ENCODE results near the gene NDUFV2. TPM values are rescaled to one million over a fixed set of nuclear protein-coding genes. Genes with fewer than 3 reads are reported as not detected.

Gene NDUFV2
- total RNA-seq, 1 donor from 2014 or later, result 228 TPM

- Mint-ChIP-seq H3K4me1 (peaks cover 35% of the 10 kb centered on the region), H3K27ac (no peak overlapping the region), H3K36me3 (peaks cover 2% of the 10 kb centered on the region), H3K4me3 (no peak overlapping the region), H3K27me3 (ENCODE audit: insufficient read depth, low read depth) (peaks cover 3% of the 10 kb centered on the region), H3K9me3 (no peaks in the 10 kb centered on the region)
- Histone ChIP-seq H3K4me3 (no peak overlapping the region), H3K27me3 (no peaks in the 10 kb centered on the region), H3K4me2 (no peak overlapping the region), H3K79me2 (ENCODE audit: low read depth) (peaks cover 79% of the 10 kb centered on the region), H3K36me3 (no peaks in the 10 kb centered on the region), H4K20me1 (ENCODE audit: low read depth) (peaks cover 66% of the 10 kb centered on the region), H3K9me3 (ENCODE audit: low read depth) (no peaks in the 10 kb centered on the region), H3F3A (ENCODE audit: low read depth) (peaks cover 17% of the 10 kb centered on the region), H2AFZ (replicated peaks) (no peak overlapping the region), H3K4me1 (peaks cover 11% of the 10 kb centered on the region), H3K9ac (no peak overlapping the region), H3K27ac (no peak overlapping the region)
- no peak for DNase-seq (ENCODE audit: low spot score)
- TF ChIP-seq EZH2phosphoT487 (IDR thresholded peaks at IDR 0.05), result no peak
- no peak for TF ChIP-seq CTCF (IDR thresholded peaks at IDR 0.05)
- no peak for TF ChIP-seq EZH2 (IDR thresholded peaks at IDR 0.05)
These were observed 37.9 kb downstream of the NDUFV2 start for GRCh38 chr18:9140381-9140780.

GRCh38 chr18:9140984-9141383, 38.5 kb downstream of the NDUFV2 start:
- peaks cover 31% of the 10 kb centered on the region for H3K4me1 Mint-ChIP-seq
- H4K20me1 ChIP-seq (ENCODE audit: low read depth), result peaks cover 66% of the 10 kb centered on the region

GRCh38 chr18:9146224-9146623, 43.7 kb downstream of the NDUFV2 start:
- Mint-ChIP-seq H3K27me3 (ENCODE audit: insufficient read depth, low read depth) (no peaks in the 10 kb centered on the region), H3K4me1 (peaks cover 10% of the 10 kb centered on the region), H3K27ac (no peak overlapping the region), H3K36me3 (peaks cover 2% of the 10 kb centered on the region), H3K4me3 (no peak overlapping the region), H3K9me3 (no peaks in the 10 kb centered on the region)
- Histone ChIP-seq H2AFZ (replicated peaks) (no peak overlapping the region), H3K27ac (no peak overlapping the region), H4K20me1 (ENCODE audit: low read depth) (peaks cover 75% of the 10 kb centered on the region), H3K27me3 (no peaks in the 10 kb centered on the region), H3K4me3 (no peak overlapping the region), H3K4me1 (no peaks in the 10 kb centered on the region), H3K36me3 (no peaks in the 10 kb centered on the region), H3K9me3 (ENCODE audit: low read depth) (no peaks in the 10 kb centered on the region), H3K79me2 (ENCODE audit: low read depth) (peaks cover 100% of the 10 kb centered on the region), H3K4me2 (no peak overlapping the region), H3F3A (ENCODE audit: low read depth) (peaks cover 2% of the 10 kb centered on the region), H3K9ac (no peak overlapping the region)
- no peak for DNase-seq (ENCODE audit: low spot score)
- TF ChIP-seq EZH2 (IDR thresholded peaks at IDR 0.05), result no peak
- TF ChIP-seq CTCF (IDR thresholded peaks at IDR 0.05), result no peak
- no peak for TF ChIP-seq EZH2phosphoT487 (IDR thresholded peaks at IDR 0.05)

More at GRCh38 chr18:9140984-9141383, 38.5 kb downstream of the NDUFV2 start:
- Histone ChIP-seq H3K36me3 (no peaks in the 10 kb centered on the region), H3K9me3 (ENCODE audit: low read depth) (no peaks in the 10 kb centered on the region), H3K4me3 (no peak overlapping the region), H3K9ac (no peak overlapping the region), H3F3A (ENCODE audit: low read depth) (peaks cover 13% of the 10 kb centered on the region), H2AFZ (replicated peaks) (no peak overlapping the region), H3K4me2 (no peak overlapping the region), H3K79me2 (ENCODE audit: low read depth) (peaks cover 85% of the 10 kb centered on the region), H3K4me1 (peaks cover 7% of the 10 kb centered on the region), H3K27me3 (no peaks in the 10 kb centered on the region), H3K27ac (no peak overlapping the region)
- TF ChIP-seq CTCF (IDR thresholded peaks at IDR 0.05) (no peak), EZH2 (IDR thresholded peaks at IDR 0.05) (no peak), EZH2phosphoT487 (IDR thresholded peaks at IDR 0.05) (no peak)
- no peak overlapping the region for H3K27ac Mint-ChIP-seq
- no peak overlapping the region for H3K4me3 Mint-ChIP-seq
- H3K27me3 Mint-ChIP-seq (ENCODE audit: insufficient read depth, low read depth), result peaks cover 3% of the 10 kb centered on the region
- peaks cover 2% of the 10 kb centered on the region for H3K36me3 Mint-ChIP-seq
- no peaks in the 10 kb centered on the region for H3K9me3 Mint-ChIP-seq
- DNase-seq (ENCODE audit: low spot score), result no peak

Measured in neural progenitor cell (in vitro differentiated cells).